Stimulated activated effector memory CD8-positive, alpha-beta T cell treated with anti-CD3 and anti-CD28 coated beads, Interleukin-12 subunit alpha, Interleukin-12 subunit beta, amount 100 ng/mL, for 72 hours (primary cell): ENCODE data around the gene DENND2A.
A peak's percentile ranks its signal among the peaks of the same experiment; 100 is the strongest.
"Not testable (repeated sequence)": the region's sequence is repeated elsewhere in the genome, so short reads cannot be mapped to it uniquely, and the experiment has no call there.

ENCODE experiments used
- ATAC-seq: fragments of 150-1000 bp; cut with Tn5 transposase; 2 replicates; pipeline ENCODE4 v1.10.0; 2021
- DNase-seq, 2 donors: peaks; one replicate each; pipeline ENCODE4 v3.0.0; 2021 to 2022; ENCODE audit warnings: low spot score in 2 of 2
- H3K27ac Mint-ChIP-seq: one replicate; pipeline ENCODE4 v1.8.0; 2022; ENCODE audit warnings: mild to moderate bottlenecking, mixed read lengths
- H3K36me3 Mint-ChIP-seq: one replicate; pipeline ENCODE4 v1.8.0; 2022; ENCODE audit warnings: mild to moderate bottlenecking, mixed read lengths
- H3K4me1 Mint-ChIP-seq: one replicate; pipeline ENCODE4 v1.8.0; 2022; ENCODE audit warnings: mixed read lengths
- H3K4me3 Mint-ChIP-seq: one replicate; pipeline ENCODE4 v1.8.0; 2022; ENCODE audit warnings: mild to moderate bottlenecking, mixed read lengths
- H3K9me3 Mint-ChIP-seq: one replicate; pipeline ENCODE4 v1.8.0; 2022; ENCODE audit warnings: mixed read lengths

Gene DENND2A

GRCh38 chr7:140542228-140542603, 98.4 kb downstream of the DENND2A start:
- no peak overlapping the region for H3K27ac Mint-ChIP-seq
- peaks cover 10% of the 10 kb centered on the region for H3K4me1 Mint-ChIP-seq
- H3K9me3 Mint-ChIP-seq: no peaks in the 10 kb centered on the region
- no peaks in the 10 kb centered on the region for H3K36me3 Mint-ChIP-seq
- H3K4me3 Mint-ChIP-seq: no peak overlapping the region
- DNase-seq (no peak), ATAC-seq (no peak)

GRCh38 chr7:140541513-140542227, 98.9 kb downstream of the DENND2A start:
- H3K27ac Mint-ChIP-seq: no peak overlapping the region
- H3K9me3 Mint-ChIP-seq: no peaks in the 10 kb centered on the region
- H3K4me3 Mint-ChIP-seq: no peak overlapping the region
- H3K4me1 Mint-ChIP-seq: peaks cover 10% of the 10 kb centered on the region
- no peak for DNase-seq
- H3K36me3 Mint-ChIP-seq: no peaks in the 10 kb centered on the region
- no peak for ATAC-seq

- no peak for DNase-seq
- no peak for ATAC-seq
- Mint-ChIP-seq H3K36me3 (no peaks in the 10 kb centered on the region), H3K4me3 (no peak overlapping the region), H3K27ac (no peak overlapping the region), H3K4me1 (peaks cover 10% of the 10 kb centered on the region), H3K9me3 (no peaks in the 10 kb centered on the region)
These were observed 99.5 kb downstream of the DENND2A start for GRCh38 chr7:140541176-140541512.

GRCh38 chr7:140540136-140540777, 100.4 kb downstream of the DENND2A start:
- Mint-ChIP-seq H3K36me3 (no peaks in the 10 kb centered on the region), H3K4me1 (peaks cover 10% of the 10 kb centered on the region), H3K27ac (no peak overlapping the region), H3K4me3 (no peak overlapping the region), H3K9me3 (no peaks in the 10 kb centered on the region)
- ATAC-seq: no peak
- no peak for DNase-seq

- ATAC-seq (peak; percentile 20), DNase-seq (no peak)
- H3K36me3 Mint-ChIP-seq: no peaks in the 10 kb centered on the region
- peaks cover 10% of the 10 kb centered on the region for H3K4me1 Mint-ChIP-seq
- no peaks in the 10 kb centered on the region for H3K9me3 Mint-ChIP-seq
- H3K27ac Mint-ChIP-seq: no peak overlapping the region
- H3K4me3 Mint-ChIP-seq: no peak overlapping the region
These were observed 101.2 kb downstream of the DENND2A start for GRCh38 chr7:140539461-140539860.

GRCh38 chr7:140537750-140538482, 102.7 kb downstream of the DENND2A start:
- H3K36me3 Mint-ChIP-seq: no peaks in the 10 kb centered on the region
- no peak overlapping the region for H3K4me3 Mint-ChIP-seq
- H3K27ac Mint-ChIP-seq: no peak overlapping the region
- H3K9me3 Mint-ChIP-seq: no peaks in the 10 kb centered on the region
- DNase-seq (no peak), ATAC-seq (no peak)
- peaks cover 10% of the 10 kb centered on the region for H3K4me1 Mint-ChIP-seq

- Mint-ChIP-seq H3K4me3 (no peak overlapping the region), H3K4me1 (no peaks in the 10 kb centered on the region), H3K36me3 (no peaks in the 10 kb centered on the region), H3K27ac (no peak overlapping the region), H3K9me3 (no peaks in the 10 kb centered on the region)
- no peak for DNase-seq
- no peak for ATAC-seq
These were observed 105.9 kb downstream of the DENND2A start for GRCh38 chr7:140534743-140535142.

- Mint-ChIP-seq H3K27ac (no peak overlapping the region), H3K4me3 (no peak overlapping the region), H3K36me3 (no peaks in the 10 kb centered on the region), H3K4me1 (no peaks in the 10 kb centered on the region), H3K9me3 (no peaks in the 10 kb centered on the region)
- no peak for DNase-seq
- no peak for ATAC-seq
These were observed 107.2 kb downstream of the DENND2A start for GRCh38 chr7:140533394-140533872.

GRCh38 chr7:140529428-140529827, 111.2 kb downstream of the DENND2A start:
- not testable (repeated sequence) for H3K27ac Mint-ChIP-seq, DNase-seq, ATAC-seq, H3K9me3 Mint-ChIP-seq, H3K4me3 Mint-ChIP-seq, H3K36me3 Mint-ChIP-seq
- H3K4me1 Mint-ChIP-seq: peaks cover 16% of the 10 kb centered on the region

GRCh38 chr7:140526787-140527664, 113.6 kb downstream of the DENND2A start:
- no peaks in the 10 kb centered on the region for H3K9me3 Mint-ChIP-seq
- no peak for ATAC-seq
- H3K36me3 Mint-ChIP-seq: no peaks in the 10 kb centered on the region
- H3K4me1 Mint-ChIP-seq: peaks cover 16% of the 10 kb centered on the region
- H3K27ac Mint-ChIP-seq: no peak overlapping the region
- DNase-seq: no peak
- no peak overlapping the region for H3K4me3 Mint-ChIP-seq

GRCh38 chr7:140526214-140526613, 114.4 kb downstream of the DENND2A start:
- peaks cover 16% of the 10 kb centered on the region for H3K4me1 Mint-ChIP-seq
- H3K27ac Mint-ChIP-seq: no peak overlapping the region
- ATAC-seq (no peak), DNase-seq (no peak)
- no peaks in the 10 kb centered on the region for H3K9me3 Mint-ChIP-seq
- no peaks in the 10 kb centered on the region for H3K36me3 Mint-ChIP-seq
- H3K4me3 Mint-ChIP-seq: no peak overlapping the region

- no peak overlapping the region for H3K27ac Mint-ChIP-seq
- H3K4me1 Mint-ChIP-seq: peaks cover 16% of the 10 kb centered on the region
- no peak overlapping the region for H3K4me3 Mint-ChIP-seq
- DNase-seq (no peak), ATAC-seq (peak; percentile 66)
- no peaks in the 10 kb centered on the region for H3K36me3 Mint-ChIP-seq
- H3K9me3 Mint-ChIP-seq: no peaks in the 10 kb centered on the region
These were observed 114.9 kb downstream of the DENND2A start for GRCh38 chr7:140525743-140526142.

GRCh38 chr7:140521421-140521820, 119.2 kb downstream of the DENND2A start:
- ATAC-seq (no peak), DNase-seq (no peak)
- Mint-ChIP-seq H3K4me3 (no peak overlapping the region), H3K27ac (no peak overlapping the region), H3K9me3 (no peaks in the 10 kb centered on the region), H3K36me3 (no peaks in the 10 kb centered on the region), H3K4me1 (peaks cover 20% of the 10 kb centered on the region)

- H3K27ac Mint-ChIP-seq: no peak overlapping the region
- H3K36me3 Mint-ChIP-seq: no peaks in the 10 kb centered on the region
- ATAC-seq (no peak), DNase-seq (no peak)
- no peaks in the 10 kb centered on the region for H3K9me3 Mint-ChIP-seq
- no peak overlapping the region for H3K4me3 Mint-ChIP-seq
- peaks cover 8% of the 10 kb centered on the region for H3K4me1 Mint-ChIP-seq
These were observed 121.6 kb downstream of the DENND2A start for GRCh38 chr7:140519007-140519399.

- Mint-ChIP-seq H3K27ac (no peak overlapping the region), H3K9me3 (no peaks in the 10 kb centered on the region), H3K36me3 (no peaks in the 10 kb centered on the region), H3K4me3 (no peak overlapping the region), H3K4me1 (peaks cover 8% of the 10 kb centered on the region)
- DNase-seq: no peak
- no peak for ATAC-seq
These were observed 122.1 kb downstream of the DENND2A start for GRCh38 chr7:140518370-140519006.
